RWPE1 (cell line): ENCODE data around the gene SAPCD2.
"Not testable (repeated sequence)": the region's sequence is repeated elsewhere in the genome, so short reads cannot be mapped to it uniquely, and the experiment has no call there.

Source experiments
- CTCF ChIA-PET: fragments of 350-600 bp; sonication (Branson Sonifier 250); formaldehyde crosslinking; extraction: SDS; loops from one replicate; lab custom pipeline; 2021; lab: Yijun Ruan, JAX
- POLR2A ChIA-PET: fragments of 400-600 bp; formaldehyde crosslinking; extraction: SDS; loops from one replicate; lab custom pipeline; 2020; ENCODE audit warnings: antibody characterized with exemption; ENCODE audit not compliant: low non-redundant PET; lab: Yijun Ruan, JAX
- DNase-seq: peaks from one replicate; pipeline ENCODE4 v3.0.0; 2012; ENCODE audit warnings: low spot score
- H3K27ac ChIP-seq: fragments of 450-650 bp; 2 replicates; pipeline ENCODE4 v1.5.1; 2017
- CTCF ChIP-seq: fragments of 450-650 bp; conservative IDR thresholded peaks from 2 replicates; pipeline ENCODE4 v1.5.1; 2017; ENCODE audit warnings: low read depth, mild to moderate bottlenecking

SAPCD2 gene

DNA sequence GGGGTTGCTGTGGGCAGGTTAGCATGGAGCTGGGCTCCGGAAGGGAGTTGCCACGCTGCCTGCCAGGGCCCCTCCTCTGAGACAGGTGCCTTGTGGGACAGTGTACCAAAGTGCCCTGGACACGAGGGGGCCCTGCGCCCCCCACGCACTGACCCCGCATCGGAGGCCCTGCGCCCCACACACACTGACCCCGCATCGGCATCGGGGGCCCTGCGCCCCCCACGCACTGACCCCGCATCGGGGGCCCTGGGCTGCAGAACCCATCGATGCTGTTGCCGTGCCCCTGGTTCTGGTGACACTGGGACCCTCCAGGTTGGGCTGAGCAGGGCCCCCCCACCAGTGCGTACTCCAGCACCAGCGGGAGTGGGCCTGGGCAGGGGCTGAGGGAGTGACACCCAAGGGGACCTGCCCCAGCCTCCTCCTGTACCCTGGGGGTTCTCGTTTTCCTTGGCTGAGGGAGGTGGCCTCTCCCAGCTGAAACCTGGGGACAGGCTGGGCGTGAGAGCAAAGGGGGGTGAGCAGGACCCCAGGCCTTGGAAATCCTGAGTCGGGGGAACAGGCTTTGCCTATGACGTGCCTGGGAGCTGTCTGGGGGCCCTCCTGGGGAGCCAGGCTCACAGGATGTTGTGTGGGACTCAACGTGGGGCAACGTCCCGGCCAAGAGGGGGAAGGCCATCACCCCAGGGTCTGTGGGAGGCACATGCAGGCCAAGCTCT is 6.9 kb downstream of the SAPCD2 start:
- peak overlapping the region; percentile 85 for H3K27ac ChIP-seq
- ChIA-PET POLR2A (interaction anchor here (0.6 kb wide), 1 partner anchor 10 kb away, joined by 3 read pairs; the partner anchor contains the start of gene ENTPD2), CTCF (interaction anchor here (0.6 to 3.5 kb wide), 30 partner anchors 9 to 286 kb away, joined by 3 to 54 read pairs (median 4); partner anchors contain the start of genes ABCA2, ENTPD2, MAN1B1 and NPDC1)
- DNase-seq = no peak
- TF ChIP-seq CTCF = no peak

DNA sequence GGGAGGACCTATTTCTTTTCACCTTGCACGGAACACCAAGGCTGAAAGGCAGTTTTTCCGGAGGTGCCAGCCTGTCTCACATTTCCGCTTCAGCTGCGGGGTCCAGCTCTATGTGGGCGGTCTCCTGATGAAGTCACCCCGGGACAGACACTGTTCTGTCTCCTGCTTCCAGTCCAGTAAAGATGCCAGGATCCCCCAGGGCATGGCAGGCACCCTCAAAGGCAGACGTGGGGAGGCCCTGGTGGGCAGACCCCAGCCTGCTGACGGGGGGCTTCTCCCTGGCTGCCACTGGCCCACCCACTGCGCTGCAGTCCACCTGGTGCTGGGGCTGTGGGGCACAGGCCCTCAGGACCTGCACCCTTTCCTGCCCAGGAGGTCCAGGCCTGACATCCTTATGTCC is 7.6 kb downstream of the SAPCD2 start:
- H3K27ac ChIP-seq = peak overlapping the region; percentile 85
- POLR2A ChIA-PET, DNase-seq: not testable (repeated sequence)
- CTCF ChIA-PET = interaction anchor here (1.5 to 3.5 kb wide), 5 partner anchors 9 to 52 kb away, joined by 6 to 54 read pairs (median 21); partner anchors contain the start of genes ABCA2 and ENTPD2

DNA sequence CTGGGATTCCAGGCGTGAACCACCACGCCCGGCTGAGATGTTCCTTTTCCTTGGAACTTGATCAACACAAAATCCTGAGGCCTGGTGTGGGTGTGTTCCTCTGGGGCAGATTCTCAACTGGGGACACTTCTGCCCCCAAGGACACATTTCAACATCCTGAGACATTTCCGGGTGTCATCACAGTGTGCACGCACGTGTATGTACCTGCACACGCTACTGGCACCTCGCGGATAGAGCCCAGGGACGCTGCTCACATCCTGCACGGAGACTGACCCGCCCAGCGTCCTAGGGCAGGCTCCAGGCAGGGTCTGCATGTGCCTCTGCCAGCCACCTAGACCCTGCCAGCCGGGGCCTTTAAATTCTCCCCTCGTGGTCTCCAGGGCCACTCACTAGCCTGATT is 8.0 kb downstream of the SAPCD2 start:
- CTCF ChIA-PET = interaction anchor here (3.2 to 3.5 kb wide), 2 partner anchors 13 to 34 kb away, joined by 16 to 21 read pairs; partner anchors contain the start of gene ABCA2
- no peak for TF ChIP-seq CTCF
- no peak for DNase-seq
- POLR2A ChIA-PET = no interaction called here
- peak overlapping the region; percentile 85 for H3K27ac ChIP-seq

- peak overlapping the region; percentile 49 for H3K27ac ChIP-seq
- POLR2A ChIA-PET = interaction anchor here (0.6 to 0.7 kb wide), 2 partner anchors 26 to 232 kb away, joined by 3 to 4 read pairs; no protein-coding TSS in a partner anchor
- no peak for DNase-seq
- TF ChIP-seq CTCF = no peak
- CTCF ChIA-PET = interaction anchor here (0.5 to 1.5 kb wide), 4 partner anchors 9 to 385 kb away, joined by 3 to 5 read pairs (median 4); no protein-coding TSS in a partner anchor
Observed at GRCh38 chr9:137058521-137059234, 11.7 kb downstream of the SAPCD2 start.

DNA sequence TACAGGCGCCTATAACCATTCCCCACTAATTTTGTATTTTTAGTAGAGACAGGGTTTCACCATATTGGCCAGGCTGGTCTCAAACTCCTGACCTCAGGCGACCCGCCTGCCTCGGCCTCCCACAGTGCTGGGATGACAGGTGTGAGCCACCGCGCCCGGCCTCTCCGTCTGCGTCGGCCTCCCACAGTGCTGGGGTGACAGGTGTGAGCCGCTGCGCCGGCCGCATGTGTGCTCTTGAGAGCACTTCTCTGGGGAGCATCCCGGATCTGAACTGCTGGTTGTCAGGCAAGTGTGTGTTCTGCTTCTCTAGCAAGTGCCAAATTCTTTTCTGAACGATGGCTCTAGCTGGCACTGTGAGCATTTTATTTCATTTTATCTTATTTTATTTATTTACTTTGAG is 12.8 kb downstream of the SAPCD2 start:
- H3K27ac ChIP-seq = peak overlapping the region; percentile 49
- ChIA-PET POLR2A (no interaction called here), CTCF (no interaction called here)
- no peak for TF ChIP-seq CTCF
- no peak for DNase-seq

- ChIA-PET POLR2A (interaction anchor here (0.7 kb wide), 1 partner anchor 100 kb away, joined by 6 read pairs; no protein-coding TSS in a partner anchor), CTCF (interaction anchor here (2.0 to 4.9 kb wide), 2 partner anchors 7 to 10 kb away, joined by 27 to 54 read pairs; partner anchors contain the start of gene NPDC1)
- DNase-seq = no peak
- TF ChIP-seq CTCF = no peak
- H3K27ac ChIP-seq = peak overlapping the region; percentile 89
Observed at GRCh38 chr9:137056739-137057415, 13.5 kb downstream of the SAPCD2 start.
